NCI-H2196 (cell line): Measurements from ENCODE around the gene FADS2.

ENCODE experiments used
- DNase-seq: peaks from one replicate; lab custom pipeline; 2025; ENCODE audit not compliant: unreplicated experiment; lab: John Stamatoyannopoulos, UW

The FADS2 gene

DNA sequence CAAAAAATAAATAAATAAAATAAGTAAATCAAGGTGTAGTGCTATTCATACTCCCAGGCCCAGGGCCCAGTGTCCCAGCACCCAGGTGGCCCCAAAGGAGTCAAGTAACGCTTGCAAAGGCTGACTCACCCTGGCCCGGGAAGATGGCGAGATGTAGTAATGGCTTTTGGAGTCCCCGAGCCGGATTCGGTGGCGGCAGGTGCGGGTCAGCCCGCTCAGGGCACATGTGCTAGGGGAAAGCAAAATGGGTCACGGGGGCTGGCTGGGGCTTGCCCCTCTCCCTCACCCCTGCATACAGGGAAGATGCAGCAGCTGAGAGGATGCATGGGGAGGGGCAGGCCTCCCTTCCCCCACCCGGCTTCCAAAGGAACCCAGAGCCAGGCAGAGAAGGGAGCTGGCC is 74.2 kb downstream of the FADS2 start:
- no peak for DNase-seq

- DNase-seq = no peak
Observed at GRCh38 chr11:61903845-61904244, 75.7 kb downstream of the FADS2 start.

- no peak for DNase-seq
Observed at GRCh38 chr11:61904539-61905048, 76.5 kb downstream of the FADS2 start.

DNA sequence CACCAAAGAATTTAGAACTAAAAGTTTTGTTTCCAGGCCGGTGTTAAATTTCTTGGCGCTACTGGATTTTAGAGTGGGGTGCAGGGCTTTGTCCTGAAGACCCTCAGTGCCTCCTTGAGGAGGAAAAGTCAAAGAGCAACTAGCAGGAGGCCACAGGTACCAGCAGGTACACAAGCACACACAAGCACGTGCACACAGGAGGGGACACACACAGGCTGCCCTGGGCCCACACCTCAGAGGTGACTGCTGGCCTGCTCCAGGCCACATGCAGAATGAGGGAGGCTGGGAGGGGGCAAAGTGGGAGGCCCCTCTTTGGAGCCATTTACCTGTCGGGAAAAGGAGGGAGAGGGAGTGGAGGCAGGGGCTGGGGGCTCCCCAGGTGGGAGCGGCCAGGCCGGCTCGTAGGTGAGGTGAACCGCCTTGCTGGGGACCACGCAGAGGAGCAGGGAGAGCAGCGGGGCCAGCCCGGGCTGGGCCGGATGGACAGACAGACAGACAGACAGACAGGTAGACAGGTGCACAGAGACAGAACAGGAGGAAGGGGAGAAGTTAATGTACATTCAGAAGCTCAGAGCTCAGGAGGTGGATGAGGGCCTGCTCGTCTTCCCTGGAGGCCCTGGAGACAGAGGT is 77.1 kb downstream of the FADS2 start:
- no peak for DNase-seq

- no peak for DNase-seq
Observed at GRCh38 chr11:61905801-61906521, 77.9 kb downstream of the FADS2 start.

GRCh38 chr11:61906522-61906909 is 78.4 kb downstream of the FADS2 start:
- no peak for DNase-seq

- DNase-seq = no peak
Observed at GRCh38 chr11:61907282-61907681, 79.2 kb downstream of the FADS2 start.

DNA sequence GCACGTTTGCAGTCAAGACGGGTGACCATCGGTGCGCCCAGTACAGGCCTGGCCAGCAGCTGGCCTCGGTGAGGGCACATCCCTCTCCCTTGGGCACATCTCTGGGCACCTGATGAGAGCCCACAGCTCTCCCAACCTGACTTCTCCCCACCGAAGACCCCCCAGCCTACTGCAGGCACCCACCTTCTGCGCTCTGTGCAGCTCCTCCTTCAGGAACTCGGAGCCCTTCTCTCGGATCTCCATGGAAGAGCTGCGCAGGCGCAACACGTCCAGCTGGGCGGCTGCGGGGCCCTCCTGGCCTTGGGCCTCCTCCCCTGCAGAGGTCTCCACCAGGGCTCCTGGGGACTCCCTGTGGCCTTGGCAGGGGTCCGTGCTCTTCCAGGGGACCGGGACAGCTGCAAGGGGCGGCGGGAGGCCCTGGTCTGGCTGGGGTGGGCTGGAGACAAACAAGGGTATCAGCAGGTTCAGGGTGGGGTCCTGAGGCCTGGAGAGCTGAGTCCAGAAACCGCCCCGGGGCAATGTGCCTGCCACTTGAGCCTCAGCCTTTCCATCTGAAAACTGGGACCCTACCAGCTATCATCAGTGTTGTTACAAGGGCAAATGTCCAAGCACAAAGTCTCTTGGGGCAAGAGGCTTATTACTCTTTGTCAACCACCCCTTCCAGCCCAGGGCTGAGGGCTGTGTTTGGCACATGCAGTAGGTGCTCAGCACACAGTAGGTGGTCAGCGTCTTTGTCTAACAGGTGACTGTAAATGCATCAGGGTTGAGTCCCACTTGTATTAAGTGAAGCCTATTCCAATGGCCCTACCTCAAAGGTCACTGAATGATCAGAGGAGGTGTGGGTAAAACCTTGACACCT is 80.0 kb downstream of the FADS2 start:
- DNase-seq = no peak

- DNase-seq = no peak
Observed at GRCh38 chr11:61908730-61909316, 80.7 kb downstream of the FADS2 start.

DNA sequence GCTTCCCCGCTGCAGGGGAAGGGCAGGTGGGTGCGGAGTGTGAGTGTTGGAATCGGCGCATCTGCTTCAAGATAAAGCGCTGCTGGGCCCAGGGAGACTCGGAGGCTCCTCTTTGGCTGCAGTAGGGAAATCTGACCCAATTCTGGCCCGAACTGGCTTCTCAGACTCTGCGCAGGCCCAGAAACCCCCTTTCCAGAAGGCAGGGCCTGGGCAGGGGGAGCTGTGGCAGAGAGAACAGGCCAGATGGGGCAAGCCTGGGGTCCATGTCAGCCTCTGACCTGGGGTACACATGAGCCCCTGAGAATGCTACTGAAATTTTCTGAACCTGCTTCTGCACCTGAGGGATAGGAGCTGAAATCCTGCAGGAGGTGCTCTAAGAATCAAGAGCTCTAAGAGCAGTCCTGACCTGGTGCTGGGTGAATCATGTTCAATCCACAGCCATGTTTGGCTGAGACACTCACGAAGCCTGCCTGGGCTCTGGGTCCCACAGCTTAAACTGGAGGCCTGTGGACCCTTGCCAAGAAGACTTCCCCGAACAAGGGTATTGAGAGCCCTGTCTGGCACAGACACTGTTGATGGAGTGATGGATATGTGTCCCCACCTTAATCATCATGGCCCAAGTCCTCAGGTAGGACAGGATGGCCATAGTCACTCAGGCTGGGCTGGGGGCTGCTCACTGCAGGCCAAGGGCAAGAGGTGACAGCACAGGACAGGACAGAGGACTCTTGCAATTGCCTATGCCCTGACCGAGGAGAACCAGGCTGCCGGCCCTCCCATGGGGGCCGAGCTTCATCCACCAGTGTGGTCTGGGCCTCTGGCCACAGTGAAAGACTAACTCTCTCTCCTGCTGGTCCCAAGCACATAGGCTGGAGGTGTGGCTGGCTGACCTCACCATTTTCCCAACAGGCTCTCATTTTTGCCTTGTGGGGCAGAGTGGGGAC is 82.4 kb downstream of the FADS2 start:
- DNase-seq = no peak

- no peak for DNase-seq
Observed at GRCh38 chr11:61911128-61911700, 83.1 kb downstream of the FADS2 start.

- no peak for DNase-seq
Observed at GRCh38 chr11:61911701-61912529, 83.8 kb downstream of the FADS2 start.

DNA sequence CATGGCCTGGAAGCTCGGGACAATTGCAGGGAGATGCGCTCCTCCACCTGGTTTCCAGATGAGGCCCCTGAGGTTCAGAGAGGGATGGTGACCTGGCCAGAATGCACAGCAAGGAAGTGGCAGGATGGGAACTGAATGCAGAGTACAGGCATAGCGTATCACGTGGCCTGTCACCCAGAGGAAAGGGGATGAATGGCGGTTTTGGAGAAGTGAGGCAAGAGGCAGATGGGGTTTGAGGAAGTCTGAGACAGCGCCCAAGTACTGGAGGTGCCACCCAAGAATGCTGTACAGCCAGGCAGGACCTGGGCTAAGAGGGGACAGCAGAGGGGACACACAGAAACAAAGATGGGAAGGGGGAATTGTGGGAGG is 84.4 kb downstream of the FADS2 start:
- DNase-seq = no peak

DNA sequence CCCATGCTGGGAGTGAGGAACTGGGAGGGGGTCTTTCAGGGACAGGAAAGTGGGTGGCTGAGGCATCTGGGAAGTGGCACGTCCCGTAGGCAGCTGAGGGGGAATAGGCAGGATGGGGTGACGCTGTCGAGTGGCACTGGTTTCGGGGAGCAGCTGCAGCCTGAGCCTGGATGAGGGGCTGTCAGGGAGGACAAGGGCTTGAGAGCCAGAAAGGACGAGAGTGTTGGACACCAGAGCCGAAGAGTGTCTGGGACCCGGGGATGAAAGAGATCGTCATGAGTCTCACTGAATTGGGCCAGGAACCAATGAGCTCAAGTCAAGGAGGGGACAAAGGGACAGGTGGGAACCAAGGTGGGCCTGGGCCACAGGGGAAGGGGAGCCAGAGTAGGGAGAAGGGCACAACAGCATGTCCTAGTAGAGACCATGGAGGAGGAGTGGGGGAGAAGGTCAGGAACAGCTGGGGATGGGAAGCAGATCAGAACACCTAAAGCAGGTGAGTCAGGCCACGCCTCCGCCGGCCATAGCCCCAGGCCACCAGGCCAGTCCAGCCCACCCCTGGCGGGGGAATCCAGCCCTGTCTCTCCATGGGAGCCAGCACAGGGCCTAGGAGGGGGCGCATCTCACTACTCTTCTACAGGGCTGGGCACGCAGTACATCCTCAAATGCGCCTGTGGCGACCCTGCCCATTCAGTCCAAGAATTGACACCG is 85.0 kb downstream of the FADS2 start:
- DNase-seq = no peak

- no peak for DNase-seq
Observed at GRCh38 chr11:61913699-61914395, 85.7 kb downstream of the FADS2 start.

DNA sequence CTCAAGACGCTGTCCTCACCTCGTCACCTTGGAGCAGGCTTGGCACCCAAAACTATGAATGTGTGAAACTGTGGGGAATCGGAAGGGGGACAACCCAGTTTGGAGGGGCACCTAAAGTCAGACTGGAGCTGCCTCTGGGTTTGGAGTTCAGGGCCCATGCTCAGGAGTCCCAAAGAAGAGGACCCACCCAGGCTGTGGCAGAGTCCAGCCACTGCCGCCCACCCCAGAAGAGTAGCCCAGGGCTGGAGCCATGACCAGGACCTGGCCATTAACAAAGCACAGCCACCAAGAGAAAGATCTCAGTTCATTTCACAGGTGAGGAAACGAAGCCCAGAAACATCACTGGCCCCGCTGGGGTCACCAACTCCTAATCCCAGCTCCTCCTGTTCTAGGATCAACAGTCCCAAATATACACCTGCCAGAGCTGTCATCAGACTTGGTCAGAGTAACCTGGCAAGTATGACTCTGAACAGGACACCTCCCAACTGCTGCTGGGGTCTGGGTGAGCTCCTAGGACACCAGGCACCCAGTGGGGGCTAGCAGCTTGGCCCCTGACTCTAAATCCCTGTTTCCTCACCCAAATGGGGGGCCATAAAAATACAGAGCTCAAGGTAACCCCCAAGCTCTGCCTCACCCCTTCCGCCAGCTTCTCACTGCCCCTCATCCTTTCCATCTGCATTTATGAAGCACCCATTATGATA is 86.5 kb downstream of the FADS2 start:
- DNase-seq = no peak

DNA sequence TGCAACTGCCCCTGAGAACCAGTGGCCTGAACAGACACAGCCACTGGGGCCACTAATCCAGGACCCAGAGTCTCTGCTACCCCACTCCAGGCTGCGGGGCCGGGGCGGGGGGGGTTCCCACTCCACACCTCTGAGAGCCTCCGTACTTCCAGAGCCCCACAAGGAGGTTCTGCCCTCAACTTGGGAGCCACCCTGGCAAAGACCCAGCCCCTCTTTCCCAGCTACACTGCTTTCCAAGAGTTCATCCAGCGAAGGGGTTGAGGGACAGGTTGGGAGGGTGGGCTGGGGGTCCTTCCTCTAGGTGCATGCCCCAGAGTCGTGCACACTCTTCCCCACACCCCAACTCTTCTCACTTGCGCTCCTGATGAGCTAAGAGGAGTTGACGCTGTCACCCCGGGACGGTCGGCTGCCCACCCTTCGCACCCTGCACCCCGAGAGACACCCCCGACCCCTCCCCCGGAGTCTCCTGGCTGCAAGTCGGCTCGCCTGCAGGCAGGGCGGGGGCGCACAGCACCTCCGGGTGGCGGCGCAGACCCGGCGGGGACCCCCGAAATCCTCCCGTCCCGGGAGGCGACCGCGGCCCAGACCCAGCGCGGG is 88.7 kb downstream of the FADS2 start:
- DNase-seq = no peak
